HepG2 (cell line): ENCODE results near the gene SH2D5. TPM values are rescaled to one million over a fixed set of nuclear protein-coding genes. Genes with fewer than 3 reads are reported as not detected.

ENCODE experiments used
- ATAC-seq: fragments of 200-7000 bp; cut with Tn5 transposase; 3 replicates; pipeline ENCODE4 v1.9.1; 2020; ENCODE audit warnings: mild to moderate bottlenecking, moderate library complexity
- BruUV-seq: library from RNA; stranded (reverse); fragments of 400-500 nt; replicated peaks from 2 replicates; lab custom pipeline; 2021; lab: Mats Ljungman, UMichigan
- CTCF ChIA-PET: fragments of 300-600 bp; formaldehyde crosslinking; extraction: SDS; loops from one replicate; lab custom pipeline; 2021; ENCODE audit warnings: low total read pairs, inconsistent platforms, low intra/inter-chr PET ratio; lab: Yijun Ruan, JAX
- POLR2A ChIA-PET: fragments of 350-600 bp; sonication (Branson Sonifier 250); formaldehyde crosslinking; loops from one replicate; lab custom pipeline; 2020; ENCODE audit warnings: antibody characterized with exemption, inconsistent platforms; lab: Yijun Ruan, JAX
- DNase-seq: peaks from one replicate; pipeline ENCODE4 v3.0.0-alpha.2; 2015; ENCODE audit warnings: low spot score
- FAIRE-seq: peaks from 3 replicates; lab custom pipeline; 2011; peaks lifted over from hg19 to GRCh38; lab: Jason Lieb, UNC
- H2AFZ ChIP-seq: one replicate; pipeline ENCODE4 v1.6.1; 2011; ENCODE audit warnings: low read length, inconsistent platforms
- H3K27ac ChIP-seq: fragments of 300-600 bp; 3 replicates; pipeline ENCODE4 v1.8.0; 2011; ENCODE audit warnings: mixed run types, mild to moderate bottlenecking, mixed read lengths, low read length, inconsistent platforms; ENCODE audit not compliant: insufficient read depth; ENCODE audit errors: extremely low read length
- H3K27me3 ChIP-seq, 2 experiments: fragments of 200-600 bp in 1 of 2; 2 replicates in 1 of 2; 3 replicates in 1 of 2; pipeline versions ENCODE4 v1.6.0 to v1.8.0; 2011; ENCODE audit warnings: low read length in 2 of 2, mild to moderate bottlenecking in 2 of 2, moderate library complexity in 2 of 2, inconsistent platforms in 1 of 2; ENCODE audit not compliant: insufficient read depth in 2 of 2, control insufficient read depth in 1 of 2
- H3K36me3 ChIP-seq, 2 experiments: fragments of 200-600 bp in 1 of 2; replicated peaks in 1 of 2; 2 replicates in 1 of 2; 3 replicates in 1 of 2; pipeline versions ENCODE4 v1.5.1 to v1.8.0; 2011; ENCODE audit warnings: low read length in 2 of 2, inconsistent platforms in 1 of 2; ENCODE audit not compliant: insufficient read depth in 2 of 2, control insufficient read depth in 1 of 2
- H3K4me1 ChIP-seq: 2 replicates; pipeline ENCODE4 v1.5.1; 2012; ENCODE audit warnings: low read length, inconsistent platforms; ENCODE audit not compliant: insufficient read depth
- H3K4me2 ChIP-seq: 2 replicates; pipeline ENCODE4 v1.6.0; 2011; ENCODE audit warnings: low read depth, low read length, inconsistent platforms
- H3K4me3 ChIP-seq, 3 experiments: fragments of 200-600 bp in 1 of 3; sonication (generic), shearing (Covaris generic) in 1 of 3; replicated peaks in 1 of 3; 2 replicates each; pipeline ENCODE4 v1.5.1; 2011 to 2016; ENCODE audit warnings: low read length in 3 of 3, inconsistent platforms in 2 of 3, low read depth in 2 of 3, mild to moderate bottlenecking in 2 of 3, control low read depth in 1 of 3, mixed read lengths in 1 of 3; ENCODE audit not compliant: insufficient read depth in 1 of 3
- H3K79me2 ChIP-seq: one replicate; pipeline ENCODE4 v1.6.1; 2011; ENCODE audit warnings: low read length, inconsistent platforms; ENCODE audit not compliant: insufficient read depth
- H3K9ac ChIP-seq: 2 replicates; pipeline ENCODE4 v1.6.0; 2011; ENCODE audit warnings: mild to moderate bottlenecking, low read depth, low read length, inconsistent platforms; ENCODE audit not compliant: insufficient read depth
- H3K9me3 ChIP-seq: 2 replicates; pipeline ENCODE4 v1.5.1; 2012; ENCODE audit warnings: mild to moderate bottlenecking, low read length
- H4K20me1 ChIP-seq: 2 replicates; pipeline ENCODE4 v1.6.0; 2011; ENCODE audit warnings: inconsistent platforms, mild to moderate bottlenecking, low read length, moderate library complexity; ENCODE audit not compliant: insufficient read depth
- ZMYM3 ChIP-seq: sonication (generic); formaldehyde crosslinking; IDR thresholded peaks from 2 replicates; pipeline ENCODE4 v1.5.1; 2020; ENCODE audit warnings: mild to moderate bottlenecking, missing genetic modification reagents
- ZNF768 ChIP-seq: sonication (generic); formaldehyde crosslinking; IDR thresholded peaks from 2 replicates; pipeline ENCODE4 v1.4.0; 2020; ENCODE audit warnings: missing genetic modification reagents
- WGBS: methylation state at CpG from one replicate; pipeline ENCODE4 v1.1.6; 2017; ENCODE audit warnings: low lambda C conversion rate; 5-methylcytosine and 5-hydroxymethylcytosine counted together
- in situ Hi-C: cut with HindIII; loops from 2 replicates; pipeline ENCODE4 v1.10.0; 2017; ENCODE audit warnings: low pct_unique_long_range_greater_than_20kb; ENCODE audit not compliant: extremely low pct_ligation_motif_present
- intact Hi-C: fragments of 100-400 bp; cut with micrococcal nuclease; formaldehyde crosslinking; loops from one replicate; pipeline ENCODE4 v1.10.0; 2022; ENCODE audit not compliant: unreplicated experiment
- polyA plus RNA-seq, 8 experiments: library from polyadenylated mRNA; depleted of rRNA in 3 of 8; stranded (reverse) in 7 of 8; unstranded in 1 of 8; fragments of >200 nt; fragmentation: Illumina TruSeq in 4 of 8; extraction: Trizol in 4 of 8; gene quantifications; 2 replicates each; pipeline versions ENCODE4 v1.2.1 to v1.2.3, GENCODE V29; 2011 to 2016; ENCODE audit warnings: low read depth in 4 of 8, missing spikeins in 1 of 8, mixed read lengths in 1 of 8; ENCODE audit not compliant: insufficient read depth in 1 of 8
- total RNA-seq, 5 experiments: library from RNA; depleted of rRNA; stranded (reverse); fragments of >200 nt; fragmentation: Illumina TruSeq; extraction: Trizol; gene quantifications; 2 replicates each; pipeline ENCODE4 v1.2.3, GENCODE V29; 2016; ENCODE audit warnings: low read depth in 1 of 5
- TF ChIP-seq, protein P1 (sequence below): sonication (generic); formaldehyde crosslinking; IDR thresholded peaks from 2 replicates; pipeline ENCODE4 v1.4.0; 2020; ENCODE audit warnings: mild to moderate bottlenecking, missing genetic modification reagents
- TF ChIP-seq, protein P2 (sequence below): sonication (generic); formaldehyde crosslinking; IDR thresholded peaks from 2 replicates; pipeline ENCODE4 v1.5.0; 2020; ENCODE audit warnings: missing genetic modification reagents, mild to moderate bottlenecking, borderline replicate concordance

Gene SH2D5
- total and polyA plus RNA-seq, 2 of the 13 experiments (the other 11 are each of a cell fraction or from before 2014, with no cell fraction given), result 1.2 to 3.4 TPM

DNA sequence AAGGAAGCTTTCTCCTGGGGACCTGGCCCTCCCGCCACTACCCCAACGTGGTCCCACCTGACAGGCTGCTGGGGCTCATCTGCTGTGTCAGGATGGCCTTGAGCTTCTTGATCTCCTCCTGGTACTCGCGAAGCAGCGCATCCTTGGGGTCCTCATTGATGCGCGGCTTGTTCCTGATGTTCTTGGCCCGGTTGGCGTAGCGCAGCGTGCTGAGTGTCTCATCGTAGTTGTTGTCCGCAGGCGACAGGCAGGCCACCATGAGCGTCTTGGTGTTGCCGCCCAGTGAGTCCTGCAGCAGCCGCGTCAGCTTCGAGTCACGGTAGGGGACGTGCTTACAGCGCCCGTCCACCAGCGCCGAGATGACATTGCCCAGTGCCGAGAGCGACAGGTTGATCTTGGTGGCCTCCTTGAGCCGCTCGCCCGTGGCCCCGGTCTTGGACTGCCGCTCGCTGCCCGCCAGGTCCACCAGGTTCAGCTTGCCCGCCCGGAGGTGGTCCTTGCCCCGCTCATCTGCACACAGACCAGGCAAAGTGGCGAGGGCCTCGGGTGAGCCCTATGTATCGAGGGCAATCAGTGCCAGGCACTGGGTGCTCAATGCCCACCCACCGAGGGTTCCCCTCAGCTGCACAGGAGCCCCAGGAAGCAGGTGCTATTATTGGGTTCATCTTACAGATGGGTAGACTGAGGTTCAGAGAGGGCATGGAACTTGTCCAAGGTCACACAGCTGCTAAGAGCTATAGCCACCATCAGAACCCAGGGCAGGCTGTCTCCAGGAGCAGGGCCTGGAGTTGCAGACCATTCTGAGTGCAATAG is 27.9 kb downstream of the SH2D5 start:
- in situ Hi-C loops, result no loop called here
- TF ChIP-seq, protein P1, sequence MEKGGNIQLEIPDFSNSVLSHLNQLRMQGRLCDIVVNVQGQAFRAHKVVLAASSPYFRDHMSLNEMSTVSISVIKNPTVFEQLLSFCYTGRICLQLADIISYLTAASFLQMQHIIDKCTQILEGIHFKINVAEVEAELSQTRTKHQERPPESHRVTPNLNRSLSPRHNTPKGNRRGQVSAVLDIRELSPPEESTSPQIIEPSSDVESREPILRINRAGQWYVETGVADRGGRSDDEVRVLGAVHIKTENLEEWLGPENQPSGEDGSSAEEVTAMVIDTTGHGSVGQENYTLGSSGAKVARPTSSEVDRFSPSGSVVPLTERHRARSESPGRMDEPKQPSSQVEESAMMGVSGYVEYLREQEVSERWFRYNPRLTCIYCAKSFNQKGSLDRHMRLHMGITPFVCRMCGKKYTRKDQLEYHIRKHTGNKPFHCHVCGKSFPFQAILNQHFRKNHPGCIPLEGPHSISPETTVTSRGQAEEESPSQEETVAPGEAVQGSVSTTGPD (CRISPR knock-in tag), result no peak
- 0 out of 2 replicates have a peak, but pooled peaks have one; percentile 22 for TF ChIP-seq ZMYM3 (CRISPR knock-in tag)
- peak; percentile 76 for TF ChIP-seq ZNF768 (CRISPR knock-in tag)
- TF ChIP-seq, protein P2, sequence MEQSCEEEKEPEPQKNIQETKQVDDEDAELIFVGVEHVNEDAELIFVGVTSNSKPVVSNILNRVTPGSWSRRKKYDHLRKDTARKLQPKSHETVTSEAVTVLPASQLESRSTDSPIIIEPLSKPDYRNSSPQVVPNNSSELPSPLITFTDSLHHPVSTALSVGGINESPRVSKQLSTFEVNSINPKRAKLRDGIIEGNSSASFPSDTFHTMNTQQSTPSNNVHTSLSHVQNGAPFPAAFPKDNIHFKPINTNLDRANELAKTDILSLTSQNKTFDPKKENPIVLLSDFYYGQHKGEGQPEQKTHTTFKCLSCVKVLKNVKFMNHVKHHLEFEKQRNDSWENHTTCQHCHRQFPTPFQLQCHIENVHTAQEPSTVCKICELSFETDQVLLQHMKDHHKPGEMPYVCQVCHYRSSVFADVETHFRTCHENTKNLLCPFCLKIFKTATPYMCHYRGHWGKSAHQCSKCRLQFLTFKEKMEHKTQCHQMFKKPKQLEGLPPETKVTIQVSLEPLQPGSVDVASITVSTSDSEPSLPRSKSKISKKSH (CRISPR knock-in tag), result no peak
- CTCF ChIA-PET, result no interaction called here

More for the DNA sequence above, 27.9 kb downstream of the SH2D5 start:
- POLR2A ChIA-PET, result interaction anchor here (1.2 kb wide), 1 partner anchor 28 kb away, joined by 3 read pairs; the partner anchor contains the start of gene SH2D5
- Histone ChIP-seq H3K4me2 (no peak overlapping the region), H3K9ac (no peak overlapping the region), H3K79me2 (no peaks in the 10 kb centered on the region), H3K9me3 (no peaks in the 10 kb centered on the region), H2AFZ (no peak overlapping the region), H3K4me1 (peaks cover 42% of the 10 kb centered on the region), H4K20me1 (no peaks in the 10 kb centered on the region), H3K4me3 (no peak overlapping the region), H3K27ac (no peak overlapping the region), H3K27me3 (peaks cover 0 to 8% of the 10 kb centered on the region in 2 experiments; a peak in 1 of 5 replicates), H3K36me3 (no peaks in the 10 kb centered on the region)
- ATAC-seq (no peak), DNase-seq (no peak), FAIRE-seq (no peak)
- intact Hi-C loops, result no loop called here
- no TSS peak for BruUV-seq
- WGBS, result 81% methylated on average over 34 of the region's 41 CpGs
